ENCODE results near the gene FHOD3.
"Not testable (repeated sequence)": the region's sequence is repeated elsewhere in the genome, so short reads cannot be mapped to it uniquely, and the experiment has no call there.

Gene FHOD3

GRCh38 chr18:36349552-36349951 is 52.0 kb downstream of the FHOD3 start:
- no peak for DNase-seq (ENCODE audit: extremely low read depth, low read depth)
- TF ChIP-seq, protein P1, sequence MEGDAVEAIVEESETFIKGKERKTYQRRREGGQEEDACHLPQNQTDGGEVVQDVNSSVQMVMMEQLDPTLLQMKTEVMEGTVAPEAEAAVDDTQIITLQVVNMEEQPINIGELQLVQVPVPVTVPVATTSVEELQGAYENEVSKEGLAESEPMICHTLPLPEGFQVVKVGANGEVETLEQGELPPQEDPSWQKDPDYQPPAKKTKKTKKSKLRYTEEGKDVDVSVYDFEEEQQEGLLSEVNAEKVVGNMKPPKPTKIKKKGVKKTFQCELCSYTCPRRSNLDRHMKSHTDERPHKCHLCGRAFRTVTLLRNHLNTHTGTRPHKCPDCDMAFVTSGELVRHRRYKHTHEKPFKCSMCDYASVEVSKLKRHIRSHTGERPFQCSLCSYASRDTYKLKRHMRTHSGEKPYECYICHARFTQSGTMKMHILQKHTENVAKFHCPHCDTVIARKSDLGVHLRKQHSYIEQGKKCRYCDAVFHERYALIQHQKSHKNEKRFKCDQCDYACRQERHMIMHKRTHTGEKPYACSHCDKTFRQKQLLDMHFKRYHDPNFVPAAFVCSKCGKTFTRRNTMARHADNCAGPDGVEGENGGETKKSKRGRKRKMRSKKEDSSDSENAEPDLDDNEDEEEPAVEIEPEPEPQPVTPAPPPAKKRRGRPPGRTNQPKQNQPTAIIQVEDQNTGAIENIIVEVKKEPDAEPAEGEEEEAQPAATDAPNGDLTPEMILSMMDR (IDR thresholded peaks at IDR 0.05; ENCODE audit: low read depth, low read length): no peak

DNA sequence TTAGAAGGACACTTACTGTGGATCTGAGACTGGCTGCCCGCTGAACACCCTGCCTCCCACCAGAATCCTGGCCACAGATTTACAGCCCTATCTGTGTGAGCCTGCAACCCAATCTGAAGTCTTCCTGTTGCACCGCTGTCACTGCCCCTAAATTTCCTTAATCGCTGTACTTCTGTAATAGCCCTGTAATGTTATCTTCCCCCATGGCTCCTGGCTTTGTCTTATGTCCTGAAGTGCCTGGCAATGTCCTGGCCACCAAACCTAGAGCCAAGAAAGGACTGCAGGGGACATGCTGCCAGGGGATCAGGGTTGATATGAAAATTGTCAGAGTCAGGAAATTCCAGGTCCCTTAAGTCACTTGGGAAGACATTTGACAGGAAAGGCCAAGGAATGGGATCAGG is 52.7 kb downstream of the FHOD3 start:
- TF ChIP-seq, protein P1 (IDR thresholded peaks at IDR 0.05; ENCODE audit: low read depth, low read length): no peak

DNA sequence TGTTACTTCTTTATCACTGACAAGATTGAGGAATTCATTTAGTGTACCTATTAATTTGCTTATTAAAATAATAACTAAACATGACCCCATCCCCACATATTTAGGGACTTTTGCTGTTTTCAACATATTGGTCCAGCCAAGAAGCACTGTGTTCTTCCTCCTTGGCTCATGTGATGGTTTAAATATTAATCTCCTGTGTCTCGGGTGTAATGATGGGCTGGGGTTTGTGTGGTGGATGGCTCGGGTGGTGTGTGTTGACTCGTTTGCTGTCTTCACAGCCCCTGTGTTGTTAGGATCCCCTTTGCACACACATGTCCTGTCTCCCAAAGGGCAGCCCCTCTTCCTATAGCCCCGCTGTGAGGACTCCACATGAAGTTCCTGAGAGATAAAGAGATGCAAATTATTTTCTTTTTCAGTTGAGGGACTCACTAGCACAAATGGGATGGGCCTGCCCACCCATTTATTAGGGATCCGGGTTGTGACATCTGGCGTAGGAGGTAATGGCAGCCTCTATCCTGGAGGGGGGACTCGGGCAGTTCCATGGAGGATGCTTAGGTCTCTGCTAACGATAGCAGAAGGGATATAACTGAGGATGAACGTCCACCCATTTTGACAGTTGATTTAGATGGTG is 53.4 kb downstream of the FHOD3 start:
- TF ChIP-seq, protein P1 (IDR thresholded peaks at IDR 0.05; ENCODE audit: low read depth, low read length): no peak
- DNase-seq (ENCODE audit: extremely low read depth, low read depth): no peak

More for the DNA sequence above, 52.7 kb downstream of the FHOD3 start:
- DNase-seq (ENCODE audit: extremely low read depth, low read depth): no peak

- TF ChIP-seq, protein P1 (IDR thresholded peaks at IDR 0.05; ENCODE audit: low read depth, low read length): no peak
- DNase-seq (ENCODE audit: extremely low read depth, low read depth): peak; percentile 66
Measured at GRCh38 chr18:36352384-36352783, 54.9 kb downstream of the FHOD3 start.

DNA sequence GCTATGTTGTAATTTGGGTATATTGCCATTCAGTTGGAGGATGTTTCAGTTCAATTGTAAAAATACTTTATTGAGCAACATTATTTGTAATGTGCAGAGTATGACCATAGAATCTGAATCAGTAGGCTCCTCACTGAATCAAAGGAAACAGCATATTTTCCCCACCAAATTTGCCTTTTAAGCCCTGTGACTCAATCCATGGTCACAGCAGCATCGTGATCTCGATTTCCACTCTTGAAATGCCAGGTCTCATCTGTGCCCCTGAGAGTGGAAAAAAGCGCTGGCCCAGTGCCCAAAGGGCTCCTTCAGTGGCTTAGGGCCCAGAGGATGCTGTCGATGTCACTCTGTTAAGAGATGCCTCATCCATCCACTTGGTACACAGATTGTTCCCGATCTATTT is 57.5 kb downstream of the FHOD3 start:
- TF ChIP-seq, protein P1 (IDR thresholded peaks at IDR 0.05; ENCODE audit: low read depth, low read length): no peak
- DNase-seq (ENCODE audit: extremely low read depth, low read depth): peak; percentile 43

GRCh38 chr18:36355511-36355910 is 58.0 kb downstream of the FHOD3 start:
- TF ChIP-seq, protein P1 (IDR thresholded peaks at IDR 0.05; ENCODE audit: low read depth, low read length): no peak
- no peak for DNase-seq (ENCODE audit: extremely low read depth, low read depth)

GRCh38 chr18:36356741-36357140 is 59.2 kb downstream of the FHOD3 start:
- DNase-seq (ENCODE audit: extremely low read depth, low read depth): not testable (repeated sequence)

- no peak for DNase-seq (ENCODE audit: extremely low read depth, low read depth)
- TF ChIP-seq, protein P1 (IDR thresholded peaks at IDR 0.05; ENCODE audit: low read depth, low read length): no peak
Measured at GRCh38 chr18:36358141-36358540, 60.6 kb downstream of the FHOD3 start.

All from AG09319 (cell line).